Duodenal mucosa (tissue), 2 donors: ENCODE measurements around the gene FBXO34.
A peak's percentile ranks its signal among the peaks of the same experiment; 100 is the strongest.
"Not testable (repeated sequence)": the region's sequence is repeated elsewhere in the genome, so short reads cannot be mapped to it uniquely, and the experiment has no call there.

Experiments used
- H3K27ac ChIP-seq: one replicate; pipeline ENCODE4 v1.7.0; 2013; ENCODE audit warnings: low read depth, low read length
- H3K27me3 ChIP-seq, 2 donors: one replicate each; pipeline ENCODE4 v1.7.0; 2013; ENCODE audit warnings: low read length in 2 of 2, control low read depth in 1 of 2; ENCODE audit not compliant: insufficient read depth in 2 of 2, control insufficient read depth in 1 of 2
- H3K36me3 ChIP-seq, 2 donors: one replicate each; pipeline ENCODE4 v1.7.0; 2013; ENCODE audit warnings: low read length in 2 of 2, control low read depth in 1 of 2; ENCODE audit not compliant: insufficient read depth in 2 of 2, control insufficient read depth in 1 of 2
- H3K4me1 ChIP-seq, 2 donors: one replicate each; pipeline ENCODE4 v1.7.0; 2013; ENCODE audit warnings: low read length in 2 of 2, control low read depth in 1 of 2; ENCODE audit not compliant: insufficient read depth in 2 of 2, control insufficient read depth in 1 of 2
- H3K4me3 ChIP-seq, 2 donors: one replicate each; pipeline ENCODE4 v1.7.0; 2013; ENCODE audit warnings: low read length in 2 of 2, low read depth in 1 of 2
- H3K9ac ChIP-seq, 2 donors: one replicate each; pipeline ENCODE4 v1.7.0; 2013; ENCODE audit warnings: low read length in 2 of 2, low read depth in 1 of 2
- H3K9me3 ChIP-seq, 2 donors: one replicate each; pipeline ENCODE4 v1.7.0; 2013; ENCODE audit warnings: low read length in 2 of 2, control low read depth in 1 of 2; ENCODE audit not compliant: control insufficient read depth in 1 of 2

Gene FBXO34

GRCh38 chr14:55306938-55307589, 35.8 kb downstream of the FBXO34 start:
- Histone ChIP-seq H3K27me3 (no peaks in the 10 kb centered on the region), H3K9ac (no peak overlapping the region), H3K4me1 (peaks cover 27 to 48% of the 10 kb centered on the region in 2 donors), H3K36me3 (no peaks in the 10 kb centered on the region), H3K27ac (no peak overlapping the region), H3K9me3 (peaks cover 0 to 1% of the 10 kb centered on the region in 2 donors), H3K4me3 (peak overlapping the region in 1 of 2 donors; percentile 4)

- no peak overlapping the region for H3K27ac ChIP-seq
- H3K9me3 ChIP-seq: peaks cover 7 to 13% of the 10 kb centered on the region in 2 donors
- H3K9ac ChIP-seq: no peak overlapping the region
- peaks cover 22 to 35% of the 10 kb centered on the region in 2 donors for H3K4me1 ChIP-seq
- H3K27me3 ChIP-seq: no peaks in the 10 kb centered on the region
- H3K4me3 ChIP-seq: no peak overlapping the region
- H3K36me3 ChIP-seq: peaks cover 0 to 7% of the 10 kb centered on the region in 2 donors
These were observed 37.9 kb downstream of the FBXO34 start for GRCh38 chr14:55309154-55309553.

GRCh38 chr14:55309761-55310365, 38.6 kb downstream of the FBXO34 start:
- H3K27ac ChIP-seq: no peak overlapping the region

GRCh38 chr14:55312379-55313030, 41.3 kb downstream of the FBXO34 start:
- H3K9ac ChIP-seq, H3K36me3 ChIP-seq, H3K4me3 ChIP-seq, H3K27ac ChIP-seq, H3K27me3 ChIP-seq: not testable (repeated sequence)
- Histone ChIP-seq H3K9me3 (peaks cover 7 to 13% of the 10 kb centered on the region in 2 donors), H3K4me1 (peaks cover 23 to 26% of the 10 kb centered on the region in 2 donors)

More at GRCh38 chr14:55309761-55310365, 38.6 kb downstream of the FBXO34 start:
- Histone ChIP-seq H3K27me3 (no peaks in the 10 kb centered on the region), H3K4me1 (peaks cover 22 to 35% of the 10 kb centered on the region in 2 donors), H3K4me3 (no peak overlapping the region), H3K36me3 (peaks cover 0 to 7% of the 10 kb centered on the region in 2 donors), H3K9me3 (peaks cover 7 to 13% of the 10 kb centered on the region in 2 donors), H3K9ac (no peak overlapping the region)

GRCh38 chr14:55313480-55313879, 42.3 kb downstream of the FBXO34 start:
- H3K9me3 ChIP-seq: peaks cover 7 to 13% of the 10 kb centered on the region in 2 donors
- peaks cover 20 to 28% of the 10 kb centered on the region in 2 donors for H3K4me1 ChIP-seq
- H3K9ac ChIP-seq: no peak overlapping the region
- peaks cover 3 to 7% of the 10 kb centered on the region in 2 donors for H3K36me3 ChIP-seq
- H3K27ac ChIP-seq: no peak overlapping the region
- H3K4me3 ChIP-seq: no peak overlapping the region
- no peaks in the 10 kb centered on the region for H3K27me3 ChIP-seq

- Histone ChIP-seq H3K4me1 (peaks cover 20 to 24% of the 10 kb centered on the region in 2 donors), H3K27me3 (no peaks in the 10 kb centered on the region), H3K9ac (no peak overlapping the region), H3K9me3 (peaks cover 7 to 13% of the 10 kb centered on the region in 2 donors), H3K36me3 (peaks cover 3 to 7% of the 10 kb centered on the region in 2 donors), H3K4me3 (no peak overlapping the region), H3K27ac (no peak overlapping the region)
These were observed 43.2 kb downstream of the FBXO34 start for GRCh38 chr14:55314449-55314848.

GRCh38 chr14:55316564-55316963, 45.3 kb downstream of the FBXO34 start:
- Histone ChIP-seq H3K9me3 (peaks cover 7 to 13% of the 10 kb centered on the region in 2 donors), H3K9ac (no peak overlapping the region), H3K27ac (peak overlapping the region; percentile 0), H3K36me3 (peaks cover 3 to 7% of the 10 kb centered on the region in 2 donors), H3K4me3 (no peak overlapping the region), H3K27me3 (no peaks in the 10 kb centered on the region), H3K4me1 (peaks cover 6 to 17% of the 10 kb centered on the region in 2 donors)

GRCh38 chr14:55317542-55318306, 46.5 kb downstream of the FBXO34 start:
- Histone ChIP-seq H3K27ac (peak overlapping the region; percentile 27), H3K9ac (no peak overlapping the region), H3K9me3 (peaks cover 5 to 6% of the 10 kb centered on the region in 2 donors), H3K27me3 (no peaks in the 10 kb centered on the region), H3K4me1 (peaks cover 6 to 17% of the 10 kb centered on the region in 2 donors), H3K4me3 (no peak overlapping the region), H3K36me3 (peaks cover 3 to 7% of the 10 kb centered on the region in 2 donors)

- Histone ChIP-seq H3K4me1 (peaks cover 6 to 17% of the 10 kb centered on the region in 2 donors), H3K36me3 (peaks cover under 1 to 3% of the 10 kb centered on the region in 2 donors), H3K27ac (no peak overlapping the region), H3K27me3 (no peaks in the 10 kb centered on the region), H3K9me3 (no peaks in the 10 kb centered on the region), H3K9ac (no peak overlapping the region), H3K4me3 (no peak overlapping the region)
These were observed 47.5 kb downstream of the FBXO34 start for GRCh38 chr14:55318694-55319093.
